SK-N-SH (cell line): ENCODE results near the gene AKR1C2. TPM values are rescaled to one million over a fixed set of nuclear protein-coding genes. Genes with fewer than 3 reads are reported as not detected.

ENCODE experiments used
- CTCF ChIA-PET: fragments of 300-600, 350-600 bp; formaldehyde crosslinking; extraction: SDS; loops from one replicate; lab custom pipeline; 2021; lab: Yijun Ruan, JAX
- POLR2A ChIA-PET: fragments of 350-600 bp; sonication (Branson Sonifier 250); formaldehyde crosslinking; extraction: SDS; loops from one replicate; lab custom pipeline; 2020; ENCODE audit warnings: antibody characterized with exemption, inconsistent platforms; lab: Yijun Ruan, JAX
- DNase-seq: peaks from one replicate; pipeline ENCODE4 v3.0.0; 2012
- H2AFZ ChIP-seq: fragments of 200-600 bp; sonication (generic); 2 replicates; pipeline ENCODE4 v1.8.1; 2016; ENCODE audit warnings: antibody characterized with exemption, mild to moderate bottlenecking, low read depth
- H3F3A ChIP-seq: fragments of 200-600 bp; sonication (generic); replicated peaks from 2 replicates; pipeline ENCODE3; 2016; ENCODE audit warnings: antibody characterized with exemption, mild to moderate bottlenecking; ENCODE audit not compliant: insufficient read depth
- H3K27ac ChIP-seq, 2 experiments: fragments of 200-500 bp in 1 of 2; fragments of 200-600 bp in 1 of 2; sonication (Bioruptor generic) in 1 of 2; sonication (generic), shearing (Covaris generic) in 1 of 2; 2 replicates each; pipeline versions ENCODE4 v1.5.1 to v1.6.1; 2014 to 2016; ENCODE audit warnings: low read depth in 2 of 2, inconsistent platforms in 1 of 2, low read length in 1 of 2, mild to moderate bottlenecking in 1 of 2, mixed read lengths in 1 of 2
- H3K27me3 ChIP-seq: fragments of 200-600 bp; sonication (generic), shearing (Covaris generic); 2 replicates; pipeline ENCODE4 v1.6.1; 2016; ENCODE audit warnings: mixed run types; ENCODE audit not compliant: insufficient read depth
- H3K36me3 ChIP-seq, 2 experiments: fragments of 200-500 bp in 1 of 2; fragments of 200-600 bp in 1 of 2; sonication (Bioruptor generic) in 1 of 2; sonication (generic) in 1 of 2; replicated peaks in 1 of 2; 2 replicates each; pipeline versions ENCODE3 to v1.5.1; 2014 to 2016; ENCODE audit warnings: low read length in 1 of 2, mild to moderate bottlenecking in 1 of 2; ENCODE audit not compliant: insufficient read depth in 2 of 2, control insufficient read depth in 1 of 2
- H3K4me1 ChIP-seq, 2 experiments: fragments of 200-500 bp in 1 of 2; fragments of 200-600 bp in 1 of 2; sonication (Bioruptor generic) in 1 of 2; sonication (generic), shearing (Covaris generic) in 1 of 2; 2 replicates each; pipeline versions ENCODE4 v1.5.1 to v1.6.1; 2014 to 2016; ENCODE audit warnings: low read depth in 1 of 2, low read length in 1 of 2, mixed run types in 1 of 2; ENCODE audit not compliant: insufficient read depth in 2 of 2, control insufficient read depth in 1 of 2
- H3K4me2 ChIP-seq: fragments of 200-600 bp; sonication (generic), shearing (Covaris generic); 2 replicates; pipeline ENCODE4 v1.6.1; 2017; ENCODE audit warnings: mixed run types
- H3K4me3 ChIP-seq, 2 experiments: fragments of 200-500 bp in 1 of 2; fragments of 200-600 bp in 1 of 2; sonication (Bioruptor generic) in 1 of 2; sonication (generic), shearing (Covaris generic) in 1 of 2; 2 replicates each; pipeline versions ENCODE4 v1.5.1 to v1.8.1; 2014 to 2016; ENCODE audit warnings: low read depth in 2 of 2, inconsistent platforms in 1 of 2, low read length in 1 of 2, mild to moderate bottlenecking in 1 of 2, mixed read lengths in 1 of 2, moderate library complexity in 1 of 2
- H3K79me2 ChIP-seq: fragments of 200-600 bp; sonication (generic); 2 replicates; pipeline ENCODE4 v1.8.1; 2017; ENCODE audit warnings: mild to moderate bottlenecking; ENCODE audit not compliant: insufficient read depth
- H3K9ac ChIP-seq: fragments of 200-600 bp; sonication (generic); 2 replicates; pipeline ENCODE4 v1.6.1; 2017; ENCODE audit warnings: mixed run types
- H3K9me2 ChIP-seq: fragments of 200-600 bp; sonication (generic); 2 replicates; pipeline ENCODE4 v1.6.1; 2017; ENCODE audit warnings: mixed run types
- H3K9me3 ChIP-seq: fragments of 200-600 bp; sonication (generic); 2 replicates; pipeline ENCODE4 v1.6.1; 2017; ENCODE audit warnings: mixed run types, mild to moderate bottlenecking, moderate library complexity
- H4K20me1 ChIP-seq: fragments of 200-600 bp; sonication (generic); 2 replicates; pipeline ENCODE4 v1.6.1; 2017; ENCODE audit warnings: mild to moderate bottlenecking, mixed run types; ENCODE audit not compliant: insufficient read depth
- EZH2phosphoT487 ChIP-seq: fragments of 200-600 bp; sonication (generic); IDR thresholded peaks from 2 replicates; pipeline ENCODE4 v1.6.1; 2017; ENCODE audit warnings: low read depth, mixed run types, mild to moderate bottlenecking, antibody characterized with exemption, moderate library complexity, borderline replicate concordance
- FOXJ3 ChIP-seq: sonication (generic); formaldehyde crosslinking; IDR thresholded peaks from 2 replicates; pipeline ENCODE4 v1.5.1; 2020; ENCODE audit warnings: mild to moderate bottlenecking, missing genetic modification reagents
- MEF2A ChIP-seq: IDR thresholded peaks from 2 replicates; pipeline ENCODE4 v1.4.0; 2012; ENCODE audit warnings: low read depth, borderline replicate concordance
- NFIC ChIP-seq: IDR thresholded peaks from 2 replicates; pipeline ENCODE4 v1.4.0; 2012; ENCODE audit warnings: borderline replicate concordance
- SIN3A ChIP-seq: IDR thresholded peaks from 2 replicates; pipeline ENCODE4 v1.6.1; 2012; ENCODE audit warnings: low read depth, mild to moderate bottlenecking, low read length, moderate library complexity, borderline replicate concordance
- WGBS: methylation state at CpG from one replicate; pipeline ENCODE4 v1.1.6; 2017; ENCODE audit warnings: low lambda C conversion rate; 5-methylcytosine and 5-hydroxymethylcytosine counted together
- polyA plus RNA-seq, 3 experiments: library from polyadenylated mRNA; depleted of rRNA; stranded (reverse); fragments of >200 nt; gene quantifications; 2 replicates each; pipeline ENCODE4 v1.2.3, GENCODE V29; 2012
- TF ChIP-seq, protein P1 (sequence below): fragments of 150-350 bp; IDR thresholded peaks from 2 replicates; pipeline ENCODE4 v1.6.1; 2017; ENCODE audit warnings: antibody characterized with exemption, low read length, low read depth, borderline replicate concordance

The AKR1C2 gene
- polyA plus RNA-seq, 1 of the 3 experiments (the other 2 are of a cell fraction): not detected

DNA sequence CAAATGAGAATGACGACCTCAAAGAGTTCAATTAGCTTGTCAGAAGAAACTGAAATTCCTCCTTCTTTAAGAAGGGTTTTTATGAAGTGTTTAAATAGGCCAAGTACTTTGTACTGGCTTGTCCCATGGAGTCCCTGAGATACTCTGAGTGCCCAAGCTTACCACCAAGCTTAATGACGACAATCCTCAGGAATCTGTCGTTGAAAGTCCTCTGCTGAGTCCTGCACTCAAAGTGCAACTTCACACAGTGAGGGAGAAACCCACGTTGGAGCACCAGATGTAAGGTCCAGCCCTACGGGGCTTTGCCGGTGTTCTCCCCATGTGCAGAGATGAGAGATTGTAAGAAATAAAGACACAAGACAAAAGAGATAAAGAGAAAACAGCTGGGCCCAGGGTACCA, 42.8 kb upstream of the AKR1C2 start:
- no peak overlapping the region for H3K4me3 ChIP-seq
- H2AFZ ChIP-seq: no peak overlapping the region
- no peak for TF ChIP-seq SIN3A
- no peak overlapping the region for H3K9ac ChIP-seq
- ChIA-PET CTCF (no interaction called here), POLR2A (no interaction called here)
- no peaks in the 10 kb centered on the region for H3K9me2 ChIP-seq
- no peaks in the 10 kb centered on the region for H3K36me3 ChIP-seq
- no peak for DNase-seq
- H3K4me1 ChIP-seq: no peaks in the 10 kb centered on the region; a peak in 1 of 4 replicates
- no peaks in the 10 kb centered on the region for H3K9me3 ChIP-seq
- 33% methylated on average over 6 of the region's 6 CpGs for WGBS
- H3K27me3 ChIP-seq: 0 out of 2 replicates have a peak, but pooled peaks cover 4% of the 10 kb centered on the region
- no peaks in the 10 kb centered on the region for H3F3A ChIP-seq
- no peaks in the 10 kb centered on the region for H4K20me1 ChIP-seq
- no peaks in the 10 kb centered on the region for H3K79me2 ChIP-seq
- H3K4me2 ChIP-seq: no peak overlapping the region
- H3K27ac ChIP-seq: no peak overlapping the region

DNA sequence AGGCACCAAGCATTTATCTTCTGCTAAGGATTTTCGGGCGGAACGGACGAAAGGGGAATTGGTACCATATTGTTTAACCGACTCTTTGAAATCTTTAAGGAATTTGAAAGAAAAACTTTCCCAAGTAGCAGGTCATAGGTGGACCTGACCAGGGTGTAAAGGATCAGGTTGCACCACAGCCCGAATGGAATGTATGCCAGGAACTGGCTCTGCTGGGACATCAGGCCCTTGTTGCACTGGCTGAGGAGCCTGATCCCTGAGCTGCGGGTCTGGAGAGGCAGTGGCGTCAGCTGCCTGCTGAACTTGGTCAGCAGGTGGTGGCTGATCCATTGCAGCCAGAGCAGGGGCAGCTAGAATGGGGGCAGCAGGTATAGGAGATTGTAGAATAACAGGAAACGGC, 41.4 kb upstream of the AKR1C2 start:
- Histone ChIP-seq H3K9ac (no peak overlapping the region), H3K79me2 (no peaks in the 10 kb centered on the region), H4K20me1 (no peaks in the 10 kb centered on the region), H3K4me2 (no peak overlapping the region), H3K4me3 (no peak overlapping the region), H3K9me2 (no peaks in the 10 kb centered on the region), H3K36me3 (no peaks in the 10 kb centered on the region), H3K27me3 (0 out of 2 replicates have a peak, but pooled peaks cover 4% of the 10 kb centered on the region), H3K27ac (no peak overlapping the region), H3K9me3 (no peaks in the 10 kb centered on the region), H3K4me1 (no peaks in the 10 kb centered on the region; a peak in 2 of 4 replicates), H2AFZ (no peak overlapping the region), H3F3A (no peaks in the 10 kb centered on the region)
- ChIA-PET CTCF (no interaction called here), POLR2A (no interaction called here)
- WGBS: 63% methylated on average over 9 of the region's 9 CpGs
- TF ChIP-seq, protein P1, sequence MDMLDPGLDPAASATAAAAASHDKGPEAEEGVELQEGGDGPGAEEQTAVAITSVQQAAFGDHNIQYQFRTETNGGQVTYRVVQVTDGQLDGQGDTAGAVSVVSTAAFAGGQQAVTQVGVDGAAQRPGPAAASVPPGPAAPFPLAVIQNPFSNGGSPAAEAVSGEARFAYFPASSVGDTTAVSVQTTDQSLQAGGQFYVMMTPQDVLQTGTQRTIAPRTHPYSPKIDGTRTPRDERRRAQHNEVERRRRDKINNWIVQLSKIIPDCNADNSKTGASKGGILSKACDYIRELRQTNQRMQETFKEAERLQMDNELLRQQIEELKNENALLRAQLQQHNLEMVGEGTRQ: no peak
- DNase-seq: no peak

DNA sequence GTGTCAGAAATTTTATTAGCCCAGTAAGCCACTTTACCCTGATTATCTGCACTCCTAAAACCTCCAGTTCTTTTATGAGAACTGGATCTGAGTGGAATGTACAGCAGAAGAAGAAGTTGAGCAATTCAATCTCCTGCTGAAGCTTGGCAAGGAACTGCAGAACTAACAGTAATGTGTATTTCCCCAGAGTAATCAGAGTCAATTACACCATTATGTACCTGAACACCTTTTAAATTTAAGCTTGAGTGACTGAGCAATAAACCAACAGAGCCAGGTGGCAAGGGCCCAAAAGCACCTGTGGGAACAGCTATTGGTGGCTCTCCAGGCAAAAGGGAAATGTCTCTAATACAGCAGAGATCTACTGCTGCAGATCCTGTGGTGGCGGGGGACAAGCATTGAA, 40.1 kb upstream of the AKR1C2 start:
- H3K4me1 ChIP-seq: no peaks in the 10 kb centered on the region; a peak in 2 of 4 replicates
- no peaks in the 10 kb centered on the region for H4K20me1 ChIP-seq
- ChIA-PET CTCF (no interaction called here), POLR2A (interaction anchor here (0.6 kb wide), 1 partner anchor 609 kb away, joined by 3 read pairs; no protein-coding TSS in a partner anchor)
- H3K9me3 ChIP-seq: no peaks in the 10 kb centered on the region
- H3K36me3 ChIP-seq: no peaks in the 10 kb centered on the region
- DNase-seq: no peak
- no peak overlapping the region for H3K27ac ChIP-seq
- no peak overlapping the region for H3K4me2 ChIP-seq
- TF ChIP-seq FOXJ3 (CRISPR knock-in tag) (no peak), EZH2phosphoT487 (no peak), SIN3A (no peak), MEF2A (no peak), NFIC (no peak)
- TF ChIP-seq, protein P1: no peak
- no peak overlapping the region for H2AFZ ChIP-seq
- 13% methylated on average over 1 of the region's 1 CpG for WGBS
- no peaks in the 10 kb centered on the region for H3K79me2 ChIP-seq
- 0 out of 2 replicates have a peak, but pooled peaks cover 4% of the 10 kb centered on the region for H3K27me3 ChIP-seq
- no peaks in the 10 kb centered on the region for H3K9me2 ChIP-seq
- H3K4me3 ChIP-seq: no peak overlapping the region
- no peaks in the 10 kb centered on the region for H3F3A ChIP-seq
- no peak overlapping the region for H3K9ac ChIP-seq
